ENCODE data around the gene ABLIM2. TPM values are rescaled to one million over a fixed set of nuclear protein-coding genes. Genes with fewer than 3 reads are reported as not detected.
A peak's percentile ranks its signal among the peaks of the same experiment; 100 is the strongest.

The ABLIM2 gene
- total RNA-seq, 2 donors from 2014 or later: 5.7 to 11.2 TPM

DNA sequence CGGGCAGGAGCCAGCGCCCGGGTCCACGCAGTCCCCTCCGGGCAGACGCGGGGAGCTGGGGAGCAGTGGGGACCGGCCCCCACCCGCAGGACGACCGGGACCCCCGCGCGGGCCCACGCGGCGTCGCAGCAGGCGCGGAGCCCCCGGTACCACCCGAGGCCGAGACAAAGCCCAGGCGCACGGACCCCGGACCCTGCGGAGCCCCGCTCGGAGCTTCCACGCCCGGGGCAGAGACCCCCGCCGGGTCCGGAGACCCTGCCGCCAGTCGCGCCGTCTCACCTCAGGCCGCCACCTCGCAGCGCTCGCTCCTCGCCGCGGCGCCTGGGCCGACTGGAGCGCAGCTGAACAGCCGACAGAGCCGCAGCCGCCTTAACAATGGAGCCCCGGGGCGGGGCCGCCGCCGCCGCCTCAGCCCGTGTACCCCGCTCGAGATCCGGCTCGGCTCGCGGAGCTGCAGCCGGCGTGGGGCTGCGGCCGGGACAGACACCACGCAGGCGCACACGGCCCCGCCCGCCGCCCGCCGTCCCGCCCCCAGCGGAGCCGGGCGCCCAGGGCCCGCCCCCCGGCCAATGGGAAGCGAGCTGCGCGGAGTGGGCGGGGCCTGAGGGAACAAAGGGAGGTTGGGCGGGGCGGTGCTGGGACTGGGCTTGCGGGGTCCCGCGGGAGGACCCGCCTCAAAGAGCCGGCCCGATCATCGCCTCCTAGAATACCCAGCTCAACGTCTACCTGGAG lies 219.1 kb downstream of the ABLIM2 start, which contains the start of gene AFAP1:
Gene AFAP1 (minus strand): TSS at position 485 of the 732 bp plus-strand sequence. CDS start 67,783 bp downstream, outside the sequence.
- Histone ChIP-seq H3K4me1 (peaks cover 0 to 27% of the 10 kb centered on the region in 2 donors), H3K36me3 (no peaks in the 10 kb centered on the region), H3K27me3 (no peaks in the 10 kb centered on the region), H3K9me3 (no peaks in the 10 kb centered on the region), H3K4me3 (peak within 1 kb of the TSS; percentile 82 to 91), H3K27ac (peak within 1 kb of the TSS; percentile 90)
- DNase-seq (ENCODE audit: low spot score): peak; percentile 83
- TF ChIP-seq, protein P1, sequence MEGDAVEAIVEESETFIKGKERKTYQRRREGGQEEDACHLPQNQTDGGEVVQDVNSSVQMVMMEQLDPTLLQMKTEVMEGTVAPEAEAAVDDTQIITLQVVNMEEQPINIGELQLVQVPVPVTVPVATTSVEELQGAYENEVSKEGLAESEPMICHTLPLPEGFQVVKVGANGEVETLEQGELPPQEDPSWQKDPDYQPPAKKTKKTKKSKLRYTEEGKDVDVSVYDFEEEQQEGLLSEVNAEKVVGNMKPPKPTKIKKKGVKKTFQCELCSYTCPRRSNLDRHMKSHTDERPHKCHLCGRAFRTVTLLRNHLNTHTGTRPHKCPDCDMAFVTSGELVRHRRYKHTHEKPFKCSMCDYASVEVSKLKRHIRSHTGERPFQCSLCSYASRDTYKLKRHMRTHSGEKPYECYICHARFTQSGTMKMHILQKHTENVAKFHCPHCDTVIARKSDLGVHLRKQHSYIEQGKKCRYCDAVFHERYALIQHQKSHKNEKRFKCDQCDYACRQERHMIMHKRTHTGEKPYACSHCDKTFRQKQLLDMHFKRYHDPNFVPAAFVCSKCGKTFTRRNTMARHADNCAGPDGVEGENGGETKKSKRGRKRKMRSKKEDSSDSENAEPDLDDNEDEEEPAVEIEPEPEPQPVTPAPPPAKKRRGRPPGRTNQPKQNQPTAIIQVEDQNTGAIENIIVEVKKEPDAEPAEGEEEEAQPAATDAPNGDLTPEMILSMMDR (IDR thresholded peaks at IDR 0.05): no peak

DNA sequence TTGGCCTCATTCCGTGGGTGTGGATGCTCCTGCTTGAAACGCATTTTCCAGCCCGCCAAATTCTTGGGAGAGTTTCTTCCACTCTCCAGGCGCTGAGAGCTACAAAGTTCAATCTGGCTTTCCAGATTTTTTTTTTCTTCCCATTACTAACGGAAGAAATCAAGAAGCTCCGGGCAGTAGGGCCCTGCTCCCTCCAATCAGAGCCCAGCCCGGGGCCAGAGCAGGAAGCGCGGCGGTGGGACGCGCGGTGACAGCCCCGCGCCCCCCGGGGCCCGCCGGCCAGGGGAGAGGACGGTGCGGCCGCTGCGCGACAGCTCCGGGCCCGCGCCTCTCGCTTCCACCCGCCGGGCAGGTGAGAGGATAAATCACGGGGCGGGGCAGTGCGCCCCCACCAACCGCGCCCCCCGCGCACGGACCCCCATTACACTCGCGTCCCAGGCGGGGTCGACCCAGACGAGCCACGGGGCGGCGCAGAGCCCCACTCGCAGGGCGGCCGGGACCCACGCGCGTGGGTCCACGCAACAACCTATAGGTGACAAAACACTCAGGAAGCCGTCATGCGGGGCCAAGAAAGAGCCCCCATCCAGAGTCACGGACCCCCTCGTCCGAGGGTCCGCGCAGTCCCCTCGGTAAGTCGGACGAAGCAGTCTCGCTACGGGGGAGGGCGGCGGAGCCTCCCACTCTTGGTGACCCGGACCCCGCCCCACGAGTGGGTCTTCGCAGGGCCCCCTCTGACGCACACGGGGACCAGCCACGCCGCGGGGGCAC lies 219.8 kb downstream of the ABLIM2 start:
- no peaks in the 10 kb centered on the region for H3K9me3 ChIP-seq
- H3K4me1 ChIP-seq: peaks cover 0 to 27% of the 10 kb centered on the region in 2 donors
- H3K4me3 ChIP-seq: peak overlapping the region; percentile 82 to 91
- TF ChIP-seq, protein P1 (IDR thresholded peaks at IDR 0.05): no peak
- H3K36me3 ChIP-seq: no peaks in the 10 kb centered on the region
- peak; percentile 64 for DNase-seq (ENCODE audit: low spot score)
- H3K27ac ChIP-seq: peak overlapping the region; percentile 90
- no peaks in the 10 kb centered on the region for H3K27me3 ChIP-seq

DNA sequence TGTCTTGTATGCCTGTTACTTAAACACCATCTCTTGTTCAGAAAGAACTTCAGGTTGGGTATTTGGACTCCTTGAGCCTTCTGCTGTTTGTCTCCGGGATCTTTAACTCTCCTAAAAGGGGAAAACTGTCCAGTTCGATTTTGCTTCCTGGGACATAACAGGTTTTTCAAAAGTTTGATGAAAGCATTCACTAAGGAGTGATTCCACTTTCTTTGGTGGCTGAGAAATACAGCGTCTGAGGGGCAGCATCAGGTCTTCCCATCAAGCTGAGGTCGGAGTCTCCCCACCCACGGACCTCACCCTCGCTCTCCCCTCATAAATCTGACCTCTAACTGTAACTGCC lies 220.4 kb downstream of the ABLIM2 start:
- Histone ChIP-seq H3K36me3 (no peaks in the 10 kb centered on the region), H3K9me3 (no peaks in the 10 kb centered on the region), H3K27ac (peak overlapping the region; percentile 90), H3K4me1 (peaks cover 0 to 27% of the 10 kb centered on the region in 2 donors), H3K27me3 (no peaks in the 10 kb centered on the region), H3K4me3 (peak overlapping the region; percentile 82 to 91)
- TF ChIP-seq, protein P1 (IDR thresholded peaks at IDR 0.05): no peak
- DNase-seq (ENCODE audit: low spot score): no peak

DNA sequence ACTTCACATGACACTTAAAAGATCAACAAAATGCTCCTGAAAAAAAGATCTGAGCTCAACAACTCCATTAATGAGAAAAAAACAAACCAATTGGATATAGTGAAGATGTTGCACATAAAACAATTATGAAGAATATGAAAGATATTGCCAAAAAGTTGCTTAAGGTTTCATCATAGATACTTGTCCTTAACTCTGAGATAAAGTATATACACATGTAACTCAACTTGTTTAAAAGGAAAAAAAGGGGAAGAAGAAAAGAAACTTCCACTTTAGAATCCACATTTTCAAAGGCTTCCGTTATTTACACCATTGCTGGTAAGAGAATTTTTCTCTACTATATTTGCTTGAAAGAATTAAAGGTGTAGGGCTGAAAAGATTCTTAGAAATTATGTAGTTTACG lies 221.6 kb downstream of the ABLIM2 start:
- TF ChIP-seq, protein P1 (IDR thresholded peaks at IDR 0.05): no peak
- peaks cover 0 to 27% of the 10 kb centered on the region in 2 donors for H3K4me1 ChIP-seq
- no peak for DNase-seq (ENCODE audit: low spot score)
- H3K27me3 ChIP-seq: no peaks in the 10 kb centered on the region
- no peaks in the 10 kb centered on the region for H3K9me3 ChIP-seq
- no peak overlapping the region for H3K4me3 ChIP-seq
- no peaks in the 10 kb centered on the region for H3K36me3 ChIP-seq
- H3K27ac ChIP-seq: no peak overlapping the region

DNA sequence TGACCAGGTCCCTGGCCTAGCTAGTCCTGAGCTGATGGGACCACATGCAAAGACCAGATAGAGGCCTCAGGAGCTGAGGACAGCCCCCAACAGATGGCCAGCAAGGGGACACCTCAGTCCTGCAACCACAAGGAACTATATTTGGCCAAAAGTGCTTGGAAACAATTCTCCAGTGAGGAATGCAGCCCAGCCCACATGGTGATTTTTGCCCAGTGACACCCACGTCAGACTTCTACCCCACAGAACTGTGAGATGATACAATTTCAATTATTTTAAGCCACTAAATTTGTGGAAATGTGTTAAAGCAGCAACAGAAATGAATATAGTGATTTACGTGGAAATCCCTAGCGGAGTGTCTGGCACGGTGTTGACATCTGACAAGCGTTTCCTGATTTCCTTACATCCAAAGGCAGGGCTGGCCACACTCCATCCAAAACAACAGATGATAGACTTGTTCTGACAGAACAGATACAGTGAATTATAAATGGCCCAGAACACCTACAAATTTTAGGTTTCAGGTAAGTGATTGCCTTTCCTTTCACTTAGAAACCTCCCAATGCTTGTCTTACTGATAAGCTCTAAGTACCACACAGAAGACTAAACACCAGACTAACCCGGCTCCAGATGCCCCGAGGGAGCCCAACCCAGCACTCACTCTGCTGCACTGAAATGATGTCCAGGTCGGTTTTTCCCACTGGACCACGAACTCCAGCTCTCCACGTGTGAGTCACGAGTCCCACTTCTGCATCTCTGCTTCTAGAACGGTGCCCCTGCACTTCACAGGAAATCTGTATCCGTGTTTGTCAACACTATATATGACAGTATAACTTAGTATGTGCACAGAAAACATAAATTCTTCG lies 224.7 kb downstream of the ABLIM2 start:
- TF ChIP-seq, protein P1 (IDR thresholded peaks at IDR 0.05): no peak
- Histone ChIP-seq H3K4me1 (peaks cover 0 to 35% of the 10 kb centered on the region in 2 donors), H3K27ac (no peak overlapping the region)

More for the DNA sequence above, 224.7 kb downstream of the ABLIM2 start:
- Histone ChIP-seq H3K4me3 (no peak overlapping the region), H3K9me3 (no peaks in the 10 kb centered on the region), H3K27me3 (no peaks in the 10 kb centered on the region), H3K36me3 (no peaks in the 10 kb centered on the region)
- DNase-seq (ENCODE audit: low spot score): no peak
